ENCODE data around the gene MKRN1.
"Not testable (repeated sequence)": the region's sequence is repeated elsewhere in the genome, so short reads cannot be mapped to it uniquely, and the experiment has no call there.

The MKRN1 gene

GRCh38 chr7:140518370-140519006, 39.2 kb upstream of the MKRN1 start:
- DNase-seq (ENCODE audit: low read depth), result no peak
- no peak overlapping the region for H3K4me3 ChIP-seq (ENCODE audit: control insufficient read depth, low read depth, low read length)
- TF ChIP-seq, protein P1, sequence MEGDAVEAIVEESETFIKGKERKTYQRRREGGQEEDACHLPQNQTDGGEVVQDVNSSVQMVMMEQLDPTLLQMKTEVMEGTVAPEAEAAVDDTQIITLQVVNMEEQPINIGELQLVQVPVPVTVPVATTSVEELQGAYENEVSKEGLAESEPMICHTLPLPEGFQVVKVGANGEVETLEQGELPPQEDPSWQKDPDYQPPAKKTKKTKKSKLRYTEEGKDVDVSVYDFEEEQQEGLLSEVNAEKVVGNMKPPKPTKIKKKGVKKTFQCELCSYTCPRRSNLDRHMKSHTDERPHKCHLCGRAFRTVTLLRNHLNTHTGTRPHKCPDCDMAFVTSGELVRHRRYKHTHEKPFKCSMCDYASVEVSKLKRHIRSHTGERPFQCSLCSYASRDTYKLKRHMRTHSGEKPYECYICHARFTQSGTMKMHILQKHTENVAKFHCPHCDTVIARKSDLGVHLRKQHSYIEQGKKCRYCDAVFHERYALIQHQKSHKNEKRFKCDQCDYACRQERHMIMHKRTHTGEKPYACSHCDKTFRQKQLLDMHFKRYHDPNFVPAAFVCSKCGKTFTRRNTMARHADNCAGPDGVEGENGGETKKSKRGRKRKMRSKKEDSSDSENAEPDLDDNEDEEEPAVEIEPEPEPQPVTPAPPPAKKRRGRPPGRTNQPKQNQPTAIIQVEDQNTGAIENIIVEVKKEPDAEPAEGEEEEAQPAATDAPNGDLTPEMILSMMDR (conservative IDR thresholded peaks at IDR 0.05; ENCODE audit: control insufficient read depth, insufficient read depth, low read depth, low read length), result no peak

DNA sequence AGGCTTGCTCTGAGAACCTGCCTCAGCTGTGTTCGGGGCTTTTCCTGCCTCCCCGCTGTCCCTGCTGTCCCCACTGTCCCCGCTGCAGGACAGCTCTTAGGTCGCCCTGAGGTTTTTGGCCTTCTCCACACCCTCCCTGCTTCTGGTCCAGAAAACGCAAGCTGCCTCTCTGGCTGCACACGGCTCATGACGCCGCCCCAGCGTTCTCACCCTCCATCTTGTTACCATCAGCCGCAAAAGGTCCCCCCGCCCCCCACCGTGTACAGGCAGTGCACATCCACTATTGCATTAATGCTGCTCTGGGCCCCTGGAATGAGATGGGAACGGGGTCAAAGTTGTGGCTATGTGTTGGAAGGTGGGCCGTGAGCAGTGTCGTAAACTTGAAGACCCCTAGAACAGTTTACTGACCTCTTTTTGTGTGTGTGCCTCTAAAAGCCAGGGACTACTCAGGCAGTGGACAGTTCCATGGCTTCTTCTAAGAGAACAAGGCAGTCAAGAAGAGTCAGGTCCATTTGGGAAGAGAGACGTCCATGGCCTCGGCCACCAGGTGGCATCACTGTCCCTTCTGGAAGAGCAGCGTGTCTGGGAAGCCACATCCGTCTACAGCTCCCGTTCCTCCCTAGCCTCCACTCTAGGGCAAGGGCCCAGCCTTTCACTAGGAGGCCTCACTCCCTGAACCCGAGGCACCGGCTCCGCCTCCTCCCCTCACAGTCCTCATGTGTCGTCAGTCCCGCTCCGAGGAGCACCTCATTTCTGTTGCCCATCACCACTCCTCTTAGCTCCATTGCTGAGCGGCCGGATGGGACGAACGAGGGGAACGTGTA, 38.5 kb upstream of the MKRN1 start:
- no peak overlapping the region for H3K4me3 ChIP-seq (ENCODE audit: control insufficient read depth, low read depth, low read length)
- DNase-seq (ENCODE audit: low read depth), result peak; percentile 91
- TF ChIP-seq, protein P1 (conservative IDR thresholded peaks at IDR 0.05; ENCODE audit: control insufficient read depth, insufficient read depth, low read depth, low read length), result peak; percentile 95

DNA sequence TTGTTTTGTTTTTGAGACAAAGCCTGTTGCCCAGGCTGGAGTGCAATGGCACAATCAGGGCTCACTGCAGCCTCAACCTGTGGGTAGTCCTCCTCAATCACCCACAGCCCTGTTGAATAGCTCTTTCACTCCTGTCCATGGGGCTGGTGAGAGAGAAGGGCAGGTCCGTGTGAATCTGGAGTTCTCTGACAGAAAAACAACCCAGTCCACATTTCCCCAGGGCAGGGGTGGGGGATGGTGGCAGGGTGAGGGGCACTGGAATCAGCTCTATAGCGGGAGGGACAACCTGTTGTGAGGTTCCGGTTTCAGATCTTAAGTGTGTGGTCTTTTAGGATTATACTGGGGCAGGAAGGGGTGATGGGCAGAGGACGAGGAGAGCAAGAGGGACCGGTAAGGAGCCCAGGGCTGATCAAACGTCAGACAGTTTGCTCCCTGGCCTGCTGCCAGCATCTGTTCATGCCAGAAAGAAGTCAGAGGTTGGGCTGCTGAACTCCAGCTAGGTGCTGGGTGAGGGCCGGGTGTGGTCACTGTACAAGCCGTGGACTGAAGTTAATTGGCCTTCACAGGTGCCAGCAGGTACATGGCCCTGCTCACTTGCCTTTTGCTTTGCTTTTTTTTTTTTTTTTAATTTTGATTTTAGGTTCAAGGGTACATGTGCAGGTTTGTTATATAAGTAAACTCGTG, 33.2 kb upstream of the MKRN1 start:
- no peak for DNase-seq (ENCODE audit: low read depth)
- TF ChIP-seq, protein P1 (conservative IDR thresholded peaks at IDR 0.05; ENCODE audit: control insufficient read depth, insufficient read depth, low read depth, low read length), result no peak
- H3K4me3 ChIP-seq (ENCODE audit: control insufficient read depth, low read depth, low read length), result no peak overlapping the region

- DNase-seq (ENCODE audit: low read depth), result no peak
- TF ChIP-seq, protein P1 (conservative IDR thresholded peaks at IDR 0.05; ENCODE audit: control insufficient read depth, insufficient read depth, low read depth, low read length), result no peak
- H3K4me3 ChIP-seq (ENCODE audit: control insufficient read depth, low read depth, low read length), result no peak overlapping the region
These were observed 30.5 kb upstream of the MKRN1 start for GRCh38 chr7:140509789-140510188.

DNA sequence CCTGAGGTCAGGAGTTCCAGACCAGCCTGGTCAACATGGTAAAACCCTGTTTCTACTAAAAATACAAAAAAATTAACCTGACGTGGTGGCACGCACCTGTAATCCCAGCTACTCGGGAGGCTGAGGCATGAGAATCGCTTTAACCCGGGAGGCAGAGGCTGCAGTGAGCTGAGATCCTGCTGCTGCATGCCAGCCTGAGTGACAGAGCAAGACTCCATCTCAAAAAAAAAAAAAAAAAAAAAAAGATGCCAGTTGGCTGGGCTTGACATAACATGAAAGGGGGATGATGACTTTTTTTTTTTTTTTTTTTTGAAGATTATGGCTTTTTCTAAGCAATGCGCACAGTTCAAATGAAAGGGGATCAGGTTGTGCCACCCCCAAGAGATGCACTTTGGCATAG, 28.3 kb upstream of the MKRN1 start:
- not testable (repeated sequence) for H3K4me3 ChIP-seq (ENCODE audit: control insufficient read depth, low read depth, low read length); DNase-seq (ENCODE audit: low read depth)

GRCh38 chr7:140506788-140507464, 27.6 kb upstream of the MKRN1 start:
- peak; percentile 15 for DNase-seq (ENCODE audit: low read depth)
- H3K4me3 ChIP-seq (ENCODE audit: control insufficient read depth, low read depth, low read length), result no peak overlapping the region
- TF ChIP-seq, protein P1 (conservative IDR thresholded peaks at IDR 0.05; ENCODE audit: control insufficient read depth, insufficient read depth, low read depth, low read length), result no peak
